Measurements from ENCODE around the gene THSD4.
"Not testable (repeated sequence)": the region's sequence is repeated elsewhere in the genome, so short reads cannot be mapped to it uniquely, and the experiment has no call there.

THSD4 gene

GRCh38 chr15:71362556-71362955 is 247.3 kb downstream of the THSD4 start:
- no peak overlapping the region for H3K27ac ChIP-seq (ENCODE audit: low read length)
- H3K4me3 ChIP-seq (ENCODE audit: low read depth in 1 of 2, low read length in 2 of 2) = no peak overlapping the region
- peaks cover 0 to 2% of the 10 kb centered on the region in 2 donors for H3K4me1 ChIP-seq (ENCODE audit: control insufficient read depth in 1 of 2, insufficient read depth in 2 of 2, low read length in 2 of 2)
- H3K27me3 ChIP-seq (ENCODE audit: low read depth, low read length) = no peaks in the 10 kb centered on the region
- H3K36me3 ChIP-seq (ENCODE audit: control insufficient read depth in 1 of 2, insufficient read depth in 2 of 2, low read length in 2 of 2) = no peaks in the 10 kb centered on the region
- no peaks in the 10 kb centered on the region for H3K9me3 ChIP-seq (ENCODE audit: control insufficient read depth in 1 of 2, low read length in 2 of 2)

GRCh38 chr15:71362987-71363968 is 248.0 kb downstream of the THSD4 start:
- no peak overlapping the region for H3K27ac ChIP-seq (ENCODE audit: low read length)
- no peaks in the 10 kb centered on the region for H3K9me3 ChIP-seq (ENCODE audit: control insufficient read depth in 1 of 2, low read length in 2 of 2)
- H3K36me3 ChIP-seq (ENCODE audit: control insufficient read depth in 1 of 2, insufficient read depth in 2 of 2, low read length in 2 of 2) = no peaks in the 10 kb centered on the region
- H3K4me1 ChIP-seq (ENCODE audit: control insufficient read depth in 1 of 2, insufficient read depth in 2 of 2, low read length in 2 of 2) = no peaks in the 10 kb centered on the region
- no peak overlapping the region for H3K4me3 ChIP-seq (ENCODE audit: low read depth in 1 of 2, low read length in 2 of 2)
- H3K27me3 ChIP-seq (ENCODE audit: low read depth, low read length) = no peaks in the 10 kb centered on the region

GRCh38 chr15:71364117-71364584 is 248.9 kb downstream of the THSD4 start:
- Histone ChIP-seq H3K36me3 (ENCODE audit: control insufficient read depth in 1 of 2, insufficient read depth in 2 of 2, low read length in 2 of 2) (no peaks in the 10 kb centered on the region), H3K9me3 (ENCODE audit: control insufficient read depth in 1 of 2, low read length in 2 of 2) (no peaks in the 10 kb centered on the region), H3K4me1 (ENCODE audit: control insufficient read depth in 1 of 2, insufficient read depth in 2 of 2, low read length in 2 of 2) (no peaks in the 10 kb centered on the region), H3K4me3 (ENCODE audit: low read depth in 1 of 2, low read length in 2 of 2) (no peak overlapping the region), H3K27ac (ENCODE audit: low read length) (no peak overlapping the region), H3K27me3 (ENCODE audit: low read depth, low read length) (no peaks in the 10 kb centered on the region)

GRCh38 chr15:71366522-71366921 is 251.3 kb downstream of the THSD4 start:
- H3K4me3 ChIP-seq (ENCODE audit: low read depth in 1 of 2, low read length in 2 of 2) = no peak overlapping the region
- no peaks in the 10 kb centered on the region for H3K9me3 ChIP-seq (ENCODE audit: control insufficient read depth in 1 of 2, low read length in 2 of 2)
- H3K4me1 ChIP-seq (ENCODE audit: control insufficient read depth in 1 of 2, insufficient read depth in 2 of 2, low read length in 2 of 2) = no peaks in the 10 kb centered on the region
- no peaks in the 10 kb centered on the region for H3K27me3 ChIP-seq (ENCODE audit: low read depth, low read length)
- H3K27ac ChIP-seq (ENCODE audit: low read length) = no peak overlapping the region
- no peaks in the 10 kb centered on the region for H3K36me3 ChIP-seq (ENCODE audit: control insufficient read depth in 1 of 2, insufficient read depth in 2 of 2, low read length in 2 of 2)

GRCh38 chr15:71366926-71367325 is 251.7 kb downstream of the THSD4 start:
- Histone ChIP-seq H3K4me3 (ENCODE audit: low read depth in 1 of 2, low read length in 2 of 2) (no peak overlapping the region), H3K4me1 (ENCODE audit: control insufficient read depth in 1 of 2, insufficient read depth in 2 of 2, low read length in 2 of 2) (no peaks in the 10 kb centered on the region), H3K36me3 (ENCODE audit: control insufficient read depth in 1 of 2, insufficient read depth in 2 of 2, low read length in 2 of 2) (no peaks in the 10 kb centered on the region), H3K9me3 (ENCODE audit: control insufficient read depth in 1 of 2, low read length in 2 of 2) (no peaks in the 10 kb centered on the region), H3K27ac (ENCODE audit: low read length) (no peak overlapping the region), H3K27me3 (ENCODE audit: low read depth, low read length) (no peaks in the 10 kb centered on the region)

GRCh38 chr15:71367737-71368136 is 252.5 kb downstream of the THSD4 start:
- not testable (repeated sequence) for H3K4me1 ChIP-seq (ENCODE audit: control insufficient read depth in 1 of 2, insufficient read depth in 2 of 2, low read length in 2 of 2); H3K36me3 ChIP-seq (ENCODE audit: control insufficient read depth in 1 of 2, insufficient read depth in 2 of 2, low read length in 2 of 2); H3K27ac ChIP-seq (ENCODE audit: low read length); H3K27me3 ChIP-seq (ENCODE audit: low read depth, low read length); H3K9me3 ChIP-seq (ENCODE audit: control insufficient read depth in 1 of 2, low read length in 2 of 2); H3K4me3 ChIP-seq (ENCODE audit: low read depth in 1 of 2, low read length in 2 of 2)

GRCh38 chr15:71372769-71373168 is 257.5 kb downstream of the THSD4 start:
- H3K4me1 ChIP-seq (ENCODE audit: control insufficient read depth in 1 of 2, insufficient read depth in 2 of 2, low read length in 2 of 2) = peaks cover 13 to 17% of the 10 kb centered on the region in 2 donors
- not testable (repeated sequence) for H3K27ac ChIP-seq (ENCODE audit: low read length); H3K9me3 ChIP-seq (ENCODE audit: control insufficient read depth in 1 of 2, low read length in 2 of 2); H3K36me3 ChIP-seq (ENCODE audit: control insufficient read depth in 1 of 2, insufficient read depth in 2 of 2, low read length in 2 of 2); H3K4me3 ChIP-seq (ENCODE audit: low read depth in 1 of 2, low read length in 2 of 2); H3K27me3 ChIP-seq (ENCODE audit: low read depth, low read length)

- peak overlapping the region; percentile 25 for H3K27ac ChIP-seq (ENCODE audit: low read length)
- H3K4me3 ChIP-seq (ENCODE audit: low read depth in 1 of 2, low read length in 2 of 2) = no peak overlapping the region
- no peaks in the 10 kb centered on the region for H3K9me3 ChIP-seq (ENCODE audit: control insufficient read depth in 1 of 2, low read length in 2 of 2)
- no peaks in the 10 kb centered on the region for H3K27me3 ChIP-seq (ENCODE audit: low read depth, low read length)
- H3K4me1 ChIP-seq (ENCODE audit: control insufficient read depth in 1 of 2, insufficient read depth in 2 of 2, low read length in 2 of 2) = peaks cover 13 to 17% of the 10 kb centered on the region in 2 donors
- no peaks in the 10 kb centered on the region for H3K36me3 ChIP-seq (ENCODE audit: control insufficient read depth in 1 of 2, insufficient read depth in 2 of 2, low read length in 2 of 2)
These were observed 258.6 kb downstream of the THSD4 start for GRCh38 chr15:71373917-71374316.

- no peak overlapping the region for H3K4me3 ChIP-seq (ENCODE audit: low read depth in 1 of 2, low read length in 2 of 2)
- no peaks in the 10 kb centered on the region for H3K27me3 ChIP-seq (ENCODE audit: low read depth, low read length)
- no peaks in the 10 kb centered on the region for H3K36me3 ChIP-seq (ENCODE audit: control insufficient read depth in 1 of 2, insufficient read depth in 2 of 2, low read length in 2 of 2)
- peak overlapping the region; percentile 25 for H3K27ac ChIP-seq (ENCODE audit: low read length)
- H3K9me3 ChIP-seq (ENCODE audit: control insufficient read depth in 1 of 2, low read length in 2 of 2) = no peaks in the 10 kb centered on the region
- H3K4me1 ChIP-seq (ENCODE audit: control insufficient read depth in 1 of 2, insufficient read depth in 2 of 2, low read length in 2 of 2) = peaks cover 13 to 17% of the 10 kb centered on the region in 2 donors
These were observed 259.5 kb downstream of the THSD4 start for GRCh38 chr15:71374607-71375352.

- H3K4me3 ChIP-seq (ENCODE audit: low read depth in 1 of 2, low read length in 2 of 2) = no peak overlapping the region
- H3K27me3 ChIP-seq (ENCODE audit: low read depth, low read length) = no peaks in the 10 kb centered on the region
- no peaks in the 10 kb centered on the region for H3K9me3 ChIP-seq (ENCODE audit: control insufficient read depth in 1 of 2, low read length in 2 of 2)
- no peak overlapping the region for H3K27ac ChIP-seq (ENCODE audit: low read length)
- peaks cover 13 to 17% of the 10 kb centered on the region in 2 donors for H3K4me1 ChIP-seq (ENCODE audit: control insufficient read depth in 1 of 2, insufficient read depth in 2 of 2, low read length in 2 of 2)
- H3K36me3 ChIP-seq (ENCODE audit: control insufficient read depth in 1 of 2, insufficient read depth in 2 of 2, low read length in 2 of 2) = no peaks in the 10 kb centered on the region
These were observed 260.7 kb downstream of the THSD4 start for GRCh38 chr15:71375934-71376333.

GRCh38 chr15:71379893-71380292 is 264.6 kb downstream of the THSD4 start:
- no peaks in the 10 kb centered on the region for H3K9me3 ChIP-seq (ENCODE audit: control insufficient read depth in 1 of 2, low read length in 2 of 2)
- no peak overlapping the region for H3K27ac ChIP-seq (ENCODE audit: low read length)
- H3K36me3 ChIP-seq (ENCODE audit: control insufficient read depth in 1 of 2, insufficient read depth in 2 of 2, low read length in 2 of 2) = no peaks in the 10 kb centered on the region
- H3K4me1 ChIP-seq (ENCODE audit: control insufficient read depth in 1 of 2, insufficient read depth in 2 of 2, low read length in 2 of 2) = peaks cover 3 to 7% of the 10 kb centered on the region in 2 donors
- H3K27me3 ChIP-seq (ENCODE audit: low read depth, low read length) = no peaks in the 10 kb centered on the region
- no peak overlapping the region for H3K4me3 ChIP-seq (ENCODE audit: low read depth in 1 of 2, low read length in 2 of 2)
